Endodermal cell (in vitro differentiated cells): Measurements from ENCODE around the gene PRKG2. TPM values are rescaled to one million over a fixed set of nuclear protein-coding genes. Genes with fewer than 3 reads are reported as not detected.

Experiments used
- DNase-seq: peaks from one replicate; pipeline ENCODE4 v3.0.0-alpha.2; 2017
- H3K27ac ChIP-seq: 2 replicates; pipeline ENCODE4 v1.5.1; 2013; ENCODE audit warnings: mild to moderate bottlenecking, low read depth, low read length, moderate library complexity
- H3K27me3 ChIP-seq: 2 replicates; pipeline ENCODE4 v1.6.1; 2013; ENCODE audit warnings: mild to moderate bottlenecking, low read length, moderate library complexity; ENCODE audit not compliant: insufficient read depth, control insufficient read depth, poor library complexity, severe bottlenecking
- H3K36me3 ChIP-seq: 2 replicates; pipeline ENCODE4 v1.7.0; 2013; ENCODE audit warnings: mild to moderate bottlenecking, low read length, moderate library complexity; ENCODE audit not compliant: control insufficient read depth, insufficient read depth
- H3K4me1 ChIP-seq: one replicate; pipeline ENCODE4 v1.7.0; 2013; ENCODE audit warnings: low read length; ENCODE audit not compliant: control insufficient read depth, insufficient read depth
- H3K4me3 ChIP-seq: 2 replicates; pipeline ENCODE4 v1.5.1; 2013; ENCODE audit warnings: mild to moderate bottlenecking, low read length, moderate library complexity
- H3K9ac ChIP-seq: 2 replicates; pipeline ENCODE4 v1.6.1; 2013; ENCODE audit warnings: mild to moderate bottlenecking, low read length, moderate library complexity; ENCODE audit not compliant: poor library complexity, severe bottlenecking; ENCODE audit errors: extremely low read depth
- H3K9me3 ChIP-seq: 2 replicates; pipeline ENCODE4 v1.6.1; 2013; ENCODE audit warnings: mild to moderate bottlenecking, low read length, moderate library complexity; ENCODE audit not compliant: control insufficient read depth
- H3K27ac Mint-ChIP-seq: 2 replicates; pipeline ENCODE4 v1.8.0; 2020; ENCODE audit warnings: mixed read lengths
- H3K27me3 Mint-ChIP-seq: 2 replicates; pipeline ENCODE4 v1.8.0; 2021; ENCODE audit warnings: mild to moderate bottlenecking, mixed read lengths; ENCODE audit not compliant: insufficient read depth
- H3K36me3 Mint-ChIP-seq: 2 replicates; pipeline ENCODE4 v1.8.0; 2020; ENCODE audit warnings: low read depth, mixed read lengths
- H3K4me1 Mint-ChIP-seq: 2 replicates; pipeline ENCODE4 v1.8.0; 2020; ENCODE audit warnings: mixed read lengths
- H3K4me3 Mint-ChIP-seq: 2 replicates; pipeline ENCODE4 v1.8.0; 2020; ENCODE audit warnings: mild to moderate bottlenecking, moderate library complexity, mixed read lengths
- H3K9me3 Mint-ChIP-seq: 2 replicates; pipeline ENCODE4 v1.8.0; 2020; ENCODE audit warnings: mild to moderate bottlenecking, mixed read lengths
- CTCF ChIP-seq: fragments of 200-600 bp; sonication (generic); conservative IDR thresholded peaks from 2 replicates; pipeline ENCODE4 v1.5.0; 2021; ENCODE audit warnings: antibody characterized with exemption, mild to moderate bottlenecking
- WGBS, 2 experiments: methylation state at CpG; one replicate each; pipeline versions ENCODE4 v1.1.5 to v1.1.7; 2013; ENCODE audit warnings: missing lambda C conversion rate in 2 of 2, mixed read lengths in 1 of 2; ENCODE audit not compliant: insufficient coverage in 1 of 2, insufficient read length in 1 of 2; 5-methylcytosine and 5-hydroxymethylcytosine counted together
- total RNA-seq, 2 donors: library from RNA; stranded (reverse); fragmentation: NEBNext Ultra II Directional in 1 of 2; extraction: Animal tissue kit (Norgen Biotek cat#: 25700) in 1 of 2; gene quantifications; 2 replicates in 1 of 2; 3 replicates in 1 of 2; pipeline ENCODE4 v1.2.1, GENCODE V29; 2021

The PRKG2 gene
- total RNA-seq, 2 donors from 2014 or later: 1.3 to 2.4 TPM

- no peak for DNase-seq
- Histone ChIP-seq H3K36me3 (no peaks in the 10 kb centered on the region), H3K4me3 (no peak overlapping the region), H3K9me3 (no peaks in the 10 kb centered on the region), H3K27me3 (no peaks in the 10 kb centered on the region), H3K4me1 (no peaks in the 10 kb centered on the region), H3K27ac (no peak overlapping the region), H3K9ac (no peak overlapping the region)
- 92 to 94% methylated on average over 6 to 8 of the region's 8 CpGs for WGBS, 2 experiments
- no peak for TF ChIP-seq CTCF
- H3K4me1 Mint-ChIP-seq: no peaks in the 10 kb centered on the region
- no peaks in the 10 kb centered on the region for H3K27me3 Mint-ChIP-seq
- no peaks in the 10 kb centered on the region for H3K9me3 Mint-ChIP-seq
- H3K27ac Mint-ChIP-seq: no peak overlapping the region
- H3K4me3 Mint-ChIP-seq: no peak overlapping the region
- no peaks in the 10 kb centered on the region for H3K36me3 Mint-ChIP-seq
Measured at GRCh38 chr4:81256059-81256970, 41.3 kb upstream of the PRKG2 start.

DNA sequence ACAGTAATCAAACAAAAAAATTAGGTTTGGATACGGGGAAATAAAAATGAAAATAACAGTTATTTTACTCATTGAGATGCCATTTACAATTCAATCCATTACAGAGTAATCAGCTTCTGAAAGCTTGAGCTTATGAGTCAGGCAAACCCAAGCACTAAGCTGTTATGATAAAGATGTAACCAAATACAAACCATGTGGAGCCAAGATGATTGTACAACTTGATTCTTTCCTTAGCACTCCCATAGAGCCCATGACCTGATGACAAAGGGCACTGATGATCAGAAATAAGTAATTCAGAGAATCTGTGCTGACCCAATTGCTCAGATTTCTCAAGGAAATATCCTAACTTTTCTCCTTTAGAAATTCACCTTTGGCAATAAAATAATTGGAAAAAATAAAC lies 40.5 kb upstream of the PRKG2 start:
- no peak for DNase-seq
- Histone ChIP-seq H3K27me3 (no peaks in the 10 kb centered on the region), H3K27ac (no peak overlapping the region), H3K4me1 (no peaks in the 10 kb centered on the region), H3K9me3 (no peaks in the 10 kb centered on the region), H3K36me3 (no peaks in the 10 kb centered on the region), H3K4me3 (no peak overlapping the region), H3K9ac (no peak overlapping the region)
- Mint-ChIP-seq H3K9me3 (no peaks in the 10 kb centered on the region), H3K4me1 (no peaks in the 10 kb centered on the region), H3K36me3 (no peaks in the 10 kb centered on the region), H3K27me3 (no peaks in the 10 kb centered on the region), H3K27ac (no peak overlapping the region), H3K4me3 (no peak overlapping the region)
- TF ChIP-seq CTCF: no peak
- 100% methylated on average over 1 of the region's 1 CpG; no CpG with 5 or more reads in 1 of the 2 experiments for WGBS, 2 experiments

DNA sequence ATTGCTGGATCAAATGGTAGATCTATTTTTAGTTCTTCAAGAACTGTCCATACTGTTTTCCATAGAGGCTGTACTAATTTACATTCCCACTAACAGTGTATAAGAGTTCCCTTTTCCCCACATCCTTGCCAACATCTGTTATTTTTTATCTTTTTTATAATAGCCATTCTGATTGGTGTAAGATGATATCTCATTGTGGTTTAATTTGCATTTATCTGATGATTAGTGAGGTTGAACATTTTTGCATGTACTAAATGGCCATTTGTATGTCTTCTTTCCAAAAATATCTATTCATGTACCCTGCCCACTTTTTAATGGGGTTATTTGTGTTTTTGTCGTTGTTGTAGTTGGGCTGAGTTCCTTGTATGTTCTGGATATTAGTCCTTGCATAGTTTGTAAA lies 35.4 kb upstream of the PRKG2 start:
- no peak for TF ChIP-seq CTCF
- Histone ChIP-seq H3K4me3 (no peak overlapping the region), H3K9ac (no peak overlapping the region), H3K27me3 (no peaks in the 10 kb centered on the region), H3K36me3 (no peaks in the 10 kb centered on the region), H3K4me1 (no peaks in the 10 kb centered on the region), H3K27ac (no peak overlapping the region), H3K9me3 (no peaks in the 10 kb centered on the region)
- DNase-seq: no peak
- Mint-ChIP-seq H3K27me3 (no peaks in the 10 kb centered on the region), H3K27ac (no peak overlapping the region), H3K4me3 (no peak overlapping the region), H3K4me1 (peaks cover 3% of the 10 kb centered on the region), H3K36me3 (no peaks in the 10 kb centered on the region), H3K9me3 (no peaks in the 10 kb centered on the region)
- WGBS, 2 experiments: 89% methylated on average over 1 of the region's 1 CpG; no CpG with 5 or more reads in 1 of the 2 experiments
